G401 (cell line): ENCODE measurements around the gene PPIL4. TPM values are rescaled to one million over a fixed set of nuclear protein-coding genes. Genes with fewer than 3 reads are reported as not detected.

Experiments used
- DNase-seq: peaks from one replicate; pipeline ENCODE4 v3.0.0-alpha.2; 2015; ENCODE audit warnings: low spot score
- in situ Hi-C: cut with HindIII; loops from 2 replicates; pipeline ENCODE4 v1.10.0; 2016; ENCODE audit warnings: low sequenced_read_pairs, mixed read lengths
- total RNA-seq: library from RNA; depleted of rRNA; stranded (reverse); fragments of >200 nt; shearing (Covaris generic); gene quantifications from 2 replicates; pipeline ENCODE4 v1.2.3, GENCODE V29; 2014; rRNA removed

PPIL4 gene
- total RNA-seq = 29.8 and 55.0 TPM in 2 replicates

DNA sequence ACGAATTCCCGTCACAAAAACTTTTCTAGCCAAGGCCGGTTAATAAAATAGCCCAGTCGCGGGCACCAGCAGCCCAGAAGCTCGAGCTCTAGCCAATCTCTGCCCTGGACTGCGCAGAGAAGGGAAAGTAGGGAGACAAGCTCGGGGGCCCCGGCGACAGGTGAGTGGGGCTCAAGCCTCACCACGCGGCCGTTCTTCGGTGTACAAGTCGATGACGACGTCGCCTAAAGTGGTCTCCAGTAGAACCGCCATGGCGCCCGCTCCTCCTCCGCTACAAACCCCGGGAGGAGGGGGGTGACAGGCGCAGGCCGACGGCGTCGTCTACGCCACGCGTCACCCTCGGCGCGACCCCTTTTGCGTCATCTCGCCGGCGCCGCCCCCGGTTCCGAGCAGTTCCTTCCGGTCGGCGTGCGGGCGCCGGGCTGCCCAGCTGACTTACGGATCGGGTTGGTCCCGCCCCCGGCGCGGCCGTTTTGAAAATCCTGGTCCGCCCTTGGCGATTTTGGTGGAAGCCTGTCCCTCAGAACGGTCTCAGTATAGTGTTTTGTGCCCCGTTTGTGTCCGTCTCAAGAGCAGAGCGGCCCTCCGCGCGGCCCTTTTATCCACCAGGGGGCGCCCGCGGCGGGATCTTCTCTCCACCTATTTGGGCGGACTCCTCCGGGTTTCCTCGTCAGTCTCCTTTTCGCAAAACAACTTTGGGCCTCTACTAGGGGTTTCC, at the start of gene PPIL4:
PPIL4 (minus strand) TSS at position 290 of the 718 bp plus-strand sequence; CDS start at position 252, 38 bp downstream.
- in situ Hi-C loops = no loop called here
- peak; percentile 93 for DNase-seq

- in situ Hi-C loops = no loop called here
These were observed 47.6 kb upstream of the PPIL4 start for GRCh38 chr6:149593408-149593807.

DNA sequence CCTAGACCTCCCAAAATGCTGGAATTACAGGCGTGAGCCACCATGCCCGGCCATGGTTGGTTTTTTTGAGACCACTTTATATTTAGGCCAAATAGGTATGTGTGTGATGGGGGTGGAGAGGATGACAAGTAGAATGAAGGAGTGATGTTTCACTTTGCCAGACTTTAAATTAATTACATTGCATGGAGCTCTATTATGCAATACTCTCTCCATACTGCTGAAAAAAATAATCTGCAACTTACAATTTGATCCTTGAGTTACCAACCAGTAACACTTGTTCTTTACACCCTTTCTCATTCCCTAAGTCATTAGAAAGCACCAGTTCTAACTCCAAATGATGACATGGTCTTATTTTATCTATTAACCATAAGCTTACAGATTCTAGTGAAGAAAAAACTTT, 47.1 kb upstream of the PPIL4 start:
- in situ Hi-C loops = no loop called here
- no peak for DNase-seq

More at GRCh38 chr6:149593408-149593807, 47.6 kb upstream of the PPIL4 start:
- DNase-seq = no peak

GRCh38 chr6:149586149-149586548, 40.3 kb upstream of the PPIL4 start:
- DNase-seq = no peak
- in situ Hi-C loops = no loop called here

DNA sequence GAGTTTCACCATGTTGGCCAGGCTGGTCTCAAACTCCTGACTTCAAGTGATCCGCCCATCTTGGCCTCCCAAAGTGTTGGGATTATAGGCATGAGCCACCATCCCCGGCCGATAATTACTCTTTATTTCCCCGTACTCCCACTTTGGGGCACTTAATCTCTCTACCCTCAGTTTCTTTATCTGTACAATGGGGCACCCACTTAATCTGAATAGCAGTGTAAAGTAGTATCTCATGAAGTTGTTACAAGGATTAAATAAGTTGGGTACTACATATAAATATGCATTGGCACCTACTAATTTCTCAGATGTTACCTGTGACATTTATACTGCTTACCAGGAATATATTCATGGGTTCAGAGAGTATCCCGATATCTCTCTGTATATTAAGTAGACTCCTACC, 35.5 kb upstream of the PPIL4 start:
- in situ Hi-C loops = no loop called here
- no peak for DNase-seq

GRCh38 chr6:149580880-149581279, 35.0 kb upstream of the PPIL4 start:
- no peak for DNase-seq
- in situ Hi-C loops = no loop called here

GRCh38 chr6:149567945-149568585, 22.2 kb upstream of the PPIL4 start:
- DNase-seq = peak; percentile 5
- in situ Hi-C loops = no loop called here

DNA sequence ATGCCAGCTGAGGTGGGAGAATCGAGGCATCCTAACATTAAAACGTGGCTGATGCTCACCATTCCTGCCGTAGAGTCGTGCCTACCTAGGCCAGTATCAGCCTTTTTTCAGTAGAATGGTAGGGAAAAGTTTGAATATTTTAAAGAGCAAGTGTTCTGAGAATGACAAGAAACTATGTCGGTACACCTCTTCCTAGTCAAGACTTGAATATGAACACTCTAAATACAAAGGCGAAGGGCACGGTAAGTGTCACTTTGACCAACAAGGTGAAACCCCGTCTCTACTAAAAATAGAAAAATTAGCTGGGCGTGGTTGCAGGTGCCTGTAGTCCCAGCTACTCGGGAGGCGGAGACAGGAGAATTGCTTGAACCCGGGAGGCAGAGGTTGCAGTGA, 21.3 kb upstream of the PPIL4 start:
- in situ Hi-C loops = no loop called here
- peak; percentile 40 for DNase-seq

GRCh38 chr6:149566410-149567193, 20.8 kb upstream of the PPIL4 start:
- DNase-seq = peak; percentile 26
- in situ Hi-C loops = no loop called here

GRCh38 chr6:149565527-149566409, 19.9 kb upstream of the PPIL4 start, which contains the start of gene GINM1:
Gene GINM1 (plus strand): TSS chr6:149566375. CDS start chr6:149566415, 40 bp downstream.
- in situ Hi-C loops = no loop called here

GRCh38 chr6:149563928-149564325, 18.1 kb upstream of the PPIL4 start:
- in situ Hi-C loops = no loop called here
- DNase-seq = no peak

More at GRCh38 chr6:149565527-149566409, 19.9 kb upstream of the PPIL4 start, which contains the start of gene GINM1:
- DNase-seq = peak; percentile 94

GRCh38 chr6:149563203-149563927, 17.5 kb upstream of the PPIL4 start:
- no peak for DNase-seq
- in situ Hi-C loops = no loop called here

- in situ Hi-C loops = no loop called here
- no peak for DNase-seq
These were observed 14.9 kb upstream of the PPIL4 start for GRCh38 chr6:149560736-149561135.

GRCh38 chr6:149559389-149559788, 13.5 kb upstream of the PPIL4 start:
- in situ Hi-C loops = no loop called here
- no peak for DNase-seq

DNA sequence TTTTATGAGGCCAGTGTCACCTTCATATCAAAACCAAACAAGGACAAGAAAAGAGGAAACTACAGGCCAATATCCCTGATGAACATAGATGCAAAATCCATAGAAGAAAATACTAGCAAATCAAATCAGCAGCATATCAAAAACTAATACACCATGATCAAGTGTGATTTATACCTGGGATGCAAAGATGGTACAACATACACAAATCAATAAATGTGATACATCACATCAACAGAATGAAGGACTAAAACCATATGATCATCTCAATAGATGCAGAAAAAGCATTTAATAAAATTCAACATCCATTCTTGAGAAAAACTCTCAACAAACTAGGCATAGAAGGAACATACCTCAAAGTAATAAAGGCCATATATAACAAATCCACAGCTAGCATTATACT, 12.2 kb upstream of the PPIL4 start:
- DNase-seq = no peak
- in situ Hi-C loops = no loop called here

GRCh38 chr6:149551920-149552319, 6.1 kb upstream of the PPIL4 start:
- in situ Hi-C loops = no loop called here
- DNase-seq = no peak

DNA sequence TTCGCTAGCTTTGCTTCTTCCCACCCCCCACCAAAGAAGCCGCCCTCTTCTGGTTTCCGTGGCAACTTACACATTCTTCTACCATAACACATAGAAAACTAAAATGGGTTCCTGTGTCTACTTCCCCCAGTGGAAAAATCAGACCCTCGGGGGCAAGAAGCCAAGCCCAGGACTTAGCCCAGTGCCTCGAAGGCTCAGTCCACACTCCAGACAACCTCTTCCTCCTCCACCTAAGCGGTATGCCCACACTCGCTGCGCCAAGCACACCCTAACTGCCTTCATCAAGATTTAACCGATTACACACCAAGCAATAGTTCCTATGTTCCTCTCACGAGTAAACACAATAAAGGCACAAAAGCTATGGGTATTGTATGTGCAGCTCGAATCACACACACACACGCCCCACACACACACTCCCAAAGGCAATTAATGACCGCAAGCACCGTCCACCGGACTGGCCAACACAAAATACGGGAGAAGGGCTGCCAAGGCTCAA, 537 bp downstream of the PPIL4 start:
- in situ Hi-C loops = no loop called here
- peak; percentile 59 for DNase-seq

DNA sequence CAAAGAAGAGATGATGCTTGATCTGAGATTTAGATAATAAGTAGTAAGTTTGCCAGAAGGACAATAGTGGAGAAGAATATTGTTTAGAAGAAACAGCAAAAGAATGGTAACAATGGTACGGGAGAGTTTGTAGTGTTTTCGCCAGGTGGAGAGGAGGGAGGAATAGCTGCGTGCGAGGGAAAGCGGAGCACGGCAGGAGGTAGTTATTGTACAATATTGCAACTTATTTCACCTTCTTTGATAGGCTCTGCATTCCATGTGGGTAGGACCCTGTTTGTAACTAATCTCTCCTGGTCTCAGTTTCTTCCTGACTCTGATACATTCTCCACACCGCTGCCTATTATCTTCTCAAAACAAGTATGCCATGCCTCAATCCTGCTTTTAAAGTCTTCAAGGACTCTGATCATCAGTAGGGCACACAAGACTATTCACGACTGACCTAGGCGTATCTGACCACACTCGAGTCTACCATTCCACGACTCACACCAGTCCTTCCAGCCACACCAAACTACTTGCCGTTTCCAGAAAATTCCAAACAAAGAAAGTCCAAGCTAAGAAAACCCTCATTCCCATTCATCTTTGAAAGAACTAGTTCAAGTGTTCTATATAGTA, 1.1 kb downstream of the PPIL4 start:
- in situ Hi-C loops = no loop called here
- no peak for DNase-seq
